ENCODE measurements around the gene FAM234B. TPM values are rescaled to one million over a fixed set of nuclear protein-coding genes. Genes with fewer than 3 reads are reported as not detected.

FAM234B gene
- polyA plus RNA-seq, 1 of the 3 experiments (the other 2 are of a cell fraction): 3.7 TPM

- Histone ChIP-seq H3F3A (replicated peaks; ENCODE audit: insufficient read depth) (peaks cover 34% of the 10 kb centered on the region), H2AFZ (ENCODE audit: low read depth) (peak within 1 kb of the TSS; percentile 1; the same call in 1 of the 2 replicates), H3K4me1 (ENCODE audit: control insufficient read depth in 1 of 2, insufficient read depth in 2 of 2, low read depth in 1 of 2, low read length in 1 of 2) (peaks cover 14 to 40% of the 10 kb centered on the region in 2 experiments), H3K27me3 (ENCODE audit: insufficient read depth) (no peaks in the 10 kb centered on the region), H4K20me1 (ENCODE audit: insufficient read depth) (no peaks in the 10 kb centered on the region), H3K9me3 (no peaks in the 10 kb centered on the region), H3K9ac (no peak within 1 kb of the TSS; the same call in 1 of the 2 replicates), H3K4me3 (ENCODE audit: low read depth in 2 of 2, low read length in 1 of 2) (no peak within 1 kb of the TSS), H3K4me2 (no peak within 1 kb of the TSS), H3K79me2 (ENCODE audit: insufficient read depth) (no peaks in the 10 kb centered on the region), H3K27ac (ENCODE audit: low read depth in 2 of 2, low read length in 1 of 2) (peak within 1 kb of the TSS in 1 of 2 experiments; percentile 100; a peak in 2 of 4 replicates), H3K9me2 (no peaks in the 10 kb centered on the region), H3K36me3 (replicated peaks in 1 of 2; ENCODE audit: control insufficient read depth in 1 of 2, insufficient read depth in 2 of 2, low read length in 1 of 2) (peaks cover 0 to 3% of the 10 kb centered on the region in 2 experiments)
- 91% methylated on average over 7 of the region's 8 CpGs for WGBS (ENCODE audit: low lambda C conversion rate)
- no peak for DNase-seq
- ChIA-PET POLR2A (no interaction called here), CTCF (interaction anchor here (1.0 to 5.5 kb wide), 4 partner anchors 14 to 109 kb away, joined by 3 to 47 read pairs (median 7); no protein-coding TSS in a partner anchor)
- TF ChIP-seq MEF2A (IDR thresholded peaks at IDR 0.05; ENCODE audit: borderline replicate concordance, low read depth) (no peak), EZH2phosphoT487 (IDR thresholded peaks at IDR 0.05; ENCODE audit: borderline replicate concordance, low read depth) (no peak), REST (IDR thresholded peaks at IDR 0.05; ENCODE audit: low read depth, low read length) (no peak), ZBTB33 (IDR thresholded peaks at IDR 0.05; ENCODE audit: borderline replicate concordance, low read depth) (no peak), FOXJ3 (CRISPR knock-in tag; IDR thresholded peaks at IDR 0.05) (no peak), TEAD4 (IDR thresholded peaks at IDR 0.05; ENCODE audit: borderline replicate concordance, insufficient read depth) (no peak), CHD2 (IDR thresholded peaks at IDR 0.05; ENCODE audit: low read length, partially characterized antibody) (no peak), FOXM1 (IDR thresholded peaks at IDR 0.05; ENCODE audit: low read depth) (no peak), YY1 (IDR thresholded peaks at IDR 0.05; ENCODE audit: low read depth) (no peak), RFX5 (IDR thresholded peaks at IDR 0.05; ENCODE audit: low read length) (no peak), MXI1 (IDR thresholded peaks at IDR 0.05; ENCODE audit: low read depth, low read length) (no peak), JUND (IDR thresholded peaks at IDR 0.05) (no peak), NRF1 (IDR thresholded peaks at IDR 0.05; ENCODE audit: low read depth, low read length) (no peak), SMC3 (IDR thresholded peaks at IDR 0.05; ENCODE audit: low read depth, low read length) (no peak), USF2 (IDR thresholded peaks at IDR 0.05; ENCODE audit: borderline replicate concordance, low read depth, low read length) (no peak), ELF1 (IDR thresholded peaks at IDR 0.05) (no peak), NFIC (IDR thresholded peaks at IDR 0.05; ENCODE audit: borderline replicate concordance) (no peak)
These were observed 59.3 kb downstream of the FAM234B start, which contains the start of gene GSG1 for GRCh38 chr12:13103391-13104033. GSG1 (minus strand) TSS chr12:13103667; CDS start chr12:13103512, 155 bp downstream.

Measured in SK-N-SH (cell line).